NCI-H1694 treated with DMSO at 0.1 percent for 48 hours (cell line): ENCODE data around the gene RND1.
"Not testable (repeated sequence)": the region's sequence is repeated elsewhere in the genome, so short reads cannot be mapped to it uniquely, and the experiment has no call there.

ENCODE experiments used
- DNase-seq: peaks from one replicate; lab custom pipeline; 2025; lab: John Stamatoyannopoulos, UW

The RND1 gene

GRCh38 chr12:48865281-48866051 is at the start of gene RND1:
RND1 (minus strand) TSS chr12:48865870; CDS start chr12:48865767, 103 bp downstream.
- DNase-seq = peak; percentile 77

DNA sequence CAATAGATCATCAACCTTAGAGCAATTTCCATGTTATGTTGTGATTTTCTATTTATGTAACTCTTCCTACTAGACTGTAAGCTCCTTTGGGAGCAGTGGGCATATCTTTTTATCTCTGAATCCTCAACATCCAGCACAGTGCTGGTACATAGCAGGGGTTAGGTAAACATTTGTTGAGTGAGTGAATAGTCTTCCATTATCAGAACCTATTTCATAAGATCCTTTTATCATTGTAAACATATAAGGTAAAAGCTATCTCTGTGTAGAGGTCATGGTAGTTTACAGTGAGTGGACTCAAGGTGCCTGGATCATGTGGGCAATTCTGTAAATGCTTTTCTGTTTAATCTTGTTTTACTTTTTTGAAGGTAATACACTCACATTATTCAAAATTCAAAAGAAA is 44.5 kb upstream of the RND1 start:
- no peak for DNase-seq

DNA sequence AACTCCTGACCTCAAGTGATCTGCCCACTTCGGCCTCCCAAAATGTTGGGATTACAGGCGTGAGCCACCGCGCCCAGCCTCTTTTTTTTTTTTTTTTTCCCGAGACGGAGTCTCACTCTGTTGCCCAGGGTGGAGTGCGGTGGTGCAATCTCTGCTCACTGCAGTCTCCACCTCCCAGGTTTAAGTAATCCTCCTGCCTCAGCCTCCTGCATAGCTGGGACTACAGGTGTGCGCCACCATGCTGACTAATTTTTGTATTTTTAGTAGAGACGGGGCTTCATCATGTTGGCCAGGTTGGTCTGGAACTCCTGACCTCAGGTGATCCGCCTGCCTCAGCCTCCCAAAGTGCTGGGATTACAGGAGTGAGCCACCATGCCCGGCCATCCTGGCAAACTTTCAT is 44.0 kb upstream of the RND1 start:
- DNase-seq = not testable (repeated sequence)

DNA sequence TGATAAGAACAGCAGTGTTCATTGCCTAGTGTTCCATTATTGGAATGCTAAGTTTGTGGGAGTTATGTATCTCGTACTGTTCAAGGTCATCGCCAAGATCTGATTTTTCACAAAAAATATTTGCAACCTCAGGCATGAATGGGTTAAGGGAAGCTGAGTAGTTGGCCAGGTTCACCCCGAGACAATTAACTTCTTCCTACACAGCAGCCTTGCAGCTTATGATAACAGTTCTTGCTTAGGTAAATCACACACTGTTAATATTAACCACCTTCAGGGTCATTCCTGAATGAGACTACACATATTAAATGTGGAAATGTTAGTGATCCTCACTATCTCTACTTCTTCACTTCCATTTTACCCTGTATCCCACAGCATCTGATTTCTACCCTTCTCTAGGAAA is 41.6 kb upstream of the RND1 start:
- no peak for DNase-seq

GRCh38 chr12:48903982-48904411 is 38.3 kb upstream of the RND1 start:
- peak; percentile 24 for DNase-seq

GRCh38 chr12:48903363-48903981 is 37.8 kb upstream of the RND1 start:
- no peak for DNase-seq

DNA sequence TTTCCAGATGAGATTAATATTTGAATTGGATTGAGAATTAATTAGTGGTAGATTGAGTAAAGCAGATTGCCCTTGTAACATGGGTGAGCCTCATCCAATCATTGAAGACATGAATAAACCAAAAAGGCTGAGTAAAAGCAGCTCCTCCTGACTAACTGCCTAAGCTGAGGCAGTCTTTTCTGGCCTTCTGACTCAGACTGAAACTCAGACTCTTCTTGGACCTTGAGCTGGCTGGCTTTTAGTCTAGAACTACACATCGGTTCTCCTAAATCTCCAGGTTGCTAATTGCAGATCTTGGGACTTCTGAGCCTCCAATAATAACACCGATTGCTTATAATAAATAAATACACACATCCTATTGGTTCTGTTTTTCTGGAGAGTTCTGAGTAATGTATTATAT is 35.6 kb upstream of the RND1 start:
- DNase-seq = no peak

- DNase-seq = no peak
Measured at GRCh38 chr12:48899651-48900050, 34.0 kb upstream of the RND1 start.

DNA sequence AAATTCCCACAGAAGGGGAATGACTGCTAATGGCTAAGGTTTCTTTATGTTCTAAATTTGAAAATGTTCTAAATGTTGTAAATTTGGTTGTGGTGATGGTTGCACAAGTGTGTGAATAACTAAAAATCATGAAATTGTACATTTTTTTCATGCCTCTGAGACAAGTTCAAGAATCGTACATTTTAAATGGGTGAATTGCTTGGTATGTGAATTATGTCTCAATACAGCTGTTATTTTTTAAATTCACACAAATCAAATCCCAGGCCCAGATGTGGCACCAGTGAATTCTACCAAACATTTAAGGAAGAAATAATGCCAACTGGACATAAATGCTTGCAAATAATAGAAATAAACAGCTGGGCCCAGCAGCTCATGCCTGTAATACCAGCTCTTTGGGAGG is 28.6 kb upstream of the RND1 start:
- no peak for DNase-seq

DNA sequence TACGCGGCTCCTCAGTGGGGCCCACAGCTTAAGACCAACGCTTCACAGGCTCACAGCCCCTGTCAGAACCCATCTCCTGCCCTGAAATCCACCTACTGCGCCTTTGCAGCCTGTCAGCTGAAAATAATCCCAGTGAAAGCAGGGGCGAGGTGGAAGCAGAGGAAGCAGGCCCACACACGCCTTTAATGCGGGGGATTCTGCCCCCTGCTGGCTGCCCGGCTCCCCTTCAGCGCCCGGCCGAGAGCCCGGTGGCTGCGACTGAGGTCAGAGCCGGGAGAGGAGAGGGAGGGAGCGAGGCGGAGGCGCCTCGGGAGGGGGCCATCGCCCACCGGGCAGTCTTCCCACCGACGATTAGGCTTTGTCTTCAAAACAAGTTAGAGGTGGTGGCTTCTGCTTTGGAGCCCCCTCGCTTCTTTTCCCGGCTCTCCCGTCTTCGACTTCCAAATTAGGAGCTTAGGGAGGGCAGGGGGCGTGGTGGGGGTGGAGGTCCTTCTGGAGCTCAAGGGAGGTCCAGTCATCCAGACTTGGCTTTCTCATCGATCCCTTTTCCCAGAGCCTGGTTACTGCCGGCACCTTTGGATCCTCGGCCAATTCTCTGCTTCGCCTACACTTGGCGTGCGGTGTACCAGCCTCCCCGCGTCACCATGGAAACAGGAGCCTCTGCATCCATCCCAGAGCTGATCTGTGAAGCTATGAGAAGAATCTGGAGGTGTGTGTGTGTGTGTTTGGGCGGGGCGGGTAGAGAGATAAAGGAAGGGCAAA is 25.2 kb upstream of the RND1 start:
- peak; percentile 59 for DNase-seq

- no peak for DNase-seq
Measured at GRCh38 chr12:48889679-48890078, 24.0 kb upstream of the RND1 start.

GRCh38 chr12:48883305-48884161 is 17.9 kb upstream of the RND1 start:
- DNase-seq = no peak

DNA sequence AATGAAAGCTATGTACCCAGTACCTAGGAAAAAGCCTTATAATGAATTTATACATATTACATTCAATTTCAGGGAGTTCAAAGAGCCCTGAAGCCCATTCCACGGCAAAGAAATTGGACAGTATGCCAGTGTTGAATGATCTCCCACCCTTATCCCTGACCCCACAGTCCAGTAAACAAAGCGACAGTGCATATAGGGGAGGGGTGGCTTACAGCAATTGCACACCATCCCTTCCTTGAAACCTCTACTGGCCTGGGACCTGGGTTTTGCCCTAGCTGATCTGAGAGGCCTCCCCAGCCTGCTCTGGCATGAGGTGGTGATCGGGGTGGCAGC is 17.3 kb upstream of the RND1 start:
- DNase-seq = no peak

DNA sequence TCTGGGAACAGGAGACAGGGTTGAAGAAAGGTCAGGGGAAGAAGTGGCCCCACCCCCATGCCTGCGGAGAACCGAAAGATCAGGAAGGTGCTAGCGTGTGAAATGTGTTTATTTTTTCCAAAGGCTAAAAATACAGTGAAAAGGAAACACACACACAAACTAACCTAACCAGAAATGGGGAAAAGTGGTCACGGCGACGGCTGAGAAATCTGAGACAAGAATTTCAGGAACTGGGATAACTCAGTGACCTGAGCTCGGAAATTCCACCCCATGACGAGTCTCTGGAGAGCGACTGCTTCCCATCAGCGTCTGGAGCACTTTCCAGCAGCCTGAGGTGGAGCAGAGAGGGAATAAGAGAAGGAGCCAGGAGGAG is 16.6 kb upstream of the RND1 start:
- DNase-seq = no peak

- DNase-seq = no peak
Measured at GRCh38 chr12:48881686-48882314, 16.1 kb upstream of the RND1 start.

- DNase-seq = no peak
Measured at GRCh38 chr12:48880647-48881046, 15.0 kb upstream of the RND1 start.

DNA sequence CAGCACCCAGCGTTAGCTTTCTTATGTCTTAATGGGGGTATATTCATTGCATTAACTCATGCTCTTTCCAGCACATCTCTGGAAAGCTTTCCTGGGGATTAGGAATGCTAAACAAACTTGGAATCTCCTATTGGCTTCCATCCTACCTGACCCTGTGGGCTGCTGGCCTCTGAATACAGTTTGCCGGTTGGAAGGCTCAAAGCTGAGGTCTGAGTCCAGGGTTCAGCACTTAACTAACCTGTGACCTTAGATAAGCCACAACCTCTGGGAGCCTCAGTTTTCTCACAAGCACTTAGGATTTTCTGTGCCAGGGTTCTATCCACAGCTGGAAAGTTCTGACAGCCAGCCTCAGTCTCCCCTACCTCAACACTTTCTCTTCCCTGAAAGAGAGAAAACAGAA is 12.9 kb upstream of the RND1 start:
- no peak for DNase-seq

- no peak for DNase-seq
Measured at GRCh38 chr12:48875944-48876515, 10.4 kb upstream of the RND1 start.

GRCh38 chr12:48873534-48873933 is 7.9 kb upstream of the RND1 start:
- DNase-seq = not testable (repeated sequence)

- no peak for DNase-seq
Measured at GRCh38 chr12:48873096-48873495, 7.4 kb upstream of the RND1 start.

GRCh38 chr12:48869191-48869590 is 3.5 kb upstream of the RND1 start:
- no peak for DNase-seq
